Peyer's patch (tissue), 4 donors: ENCODE results near the gene FIGN. TPM values are rescaled to one million over a fixed set of nuclear protein-coding genes. Genes with fewer than 3 reads are reported as not detected.

ENCODE experiments used
- DNase-seq, 3 donors: peaks; one replicate each; pipeline ENCODE4 v3.0.0-alpha.2; 2017 to 2019
- H3K27ac ChIP-seq, 4 donors: fragments of 200-600 bp; sonication (generic); one replicate each; pipeline ENCODE4 v1.5.1; 2016 to 2019
- H3K27me3 ChIP-seq, 2 donors: fragments of 200-600 bp; sonication (generic); one replicate each; pipeline ENCODE4 v1.5.1; 2019
- H3K36me3 ChIP-seq, 3 donors: fragments of 200-600 bp; sonication (generic); one replicate each; pipeline ENCODE4 v1.5.1; 2016 to 2019
- H3K4me1 ChIP-seq, 4 donors: fragments of 200-600 bp; sonication (generic); one replicate each; pipeline ENCODE4 v1.5.1; 2016 to 2019
- H3K4me3 ChIP-seq, 4 donors: fragments of 200-600 bp; sonication (generic); 1 replicate in 3 of 4; 2 replicates in 1 of 4; pipeline ENCODE4 v1.5.1; 2016 to 2019; ENCODE audit warnings: mild to moderate bottlenecking in 1 of 4
- H3K9me3 ChIP-seq, 4 donors: fragments of 200-600 bp; sonication (generic); one replicate each; pipeline ENCODE4 v1.5.1; 2016 to 2019; ENCODE audit warnings: mild to moderate bottlenecking in 1 of 4
- CTCF ChIP-seq, 6 experiments: fragments of 450-650 bp in 4 of 6; fragments of 200-600 bp in 2 of 6; sonication (generic) in 1 of 6; IDR thresholded peaks; one replicate each; pipeline ENCODE4 v1.5.1; 2017 to 2019; ENCODE audit warnings: antibody characterized with exemption in 6 of 6, mild to moderate bottlenecking in 3 of 6, moderate library complexity in 1 of 6
- POLR2A ChIP-seq, 2 donors: fragments of 450-650 bp; IDR thresholded peaks; one replicate each; pipeline ENCODE4 v1.5.1; 2017; ENCODE audit warnings: antibody characterized with exemption in 2 of 2, mild to moderate bottlenecking in 2 of 2, moderate library complexity in 2 of 2
- total RNA-seq, 4 donors: library from RNA; depleted of rRNA; stranded (reverse); fragments of >200 nt; gene quantifications; one replicate each; pipeline ENCODE4 v1.1.0, GENCODE V29; 2016

Gene FIGN
- total RNA-seq, 4 donors from 2014 or later, result 0.53 to 8.3 (median 0.95) TPM

GRCh38 chr2:163667064-163667887 lies 68.5 kb downstream of the FIGN start:
- TF ChIP-seq POLR2A (IDR thresholded peaks at IDR 0.05) (no peak), CTCF (IDR thresholded peaks at IDR 0.05) (no peak)
- peak overlapping the region in 1 of 4 donors; percentile 36 for H3K27ac ChIP-seq
- no peaks in the 10 kb centered on the region for H3K4me1 ChIP-seq
- H3K27me3 ChIP-seq, result no peaks in the 10 kb centered on the region
- H3K9me3 ChIP-seq, result no peaks in the 10 kb centered on the region
- H3K4me3 ChIP-seq, result no peak overlapping the region
- H3K36me3 ChIP-seq, result no peaks in the 10 kb centered on the region
- DNase-seq, result no peak

- no peaks in the 10 kb centered on the region for H3K36me3 ChIP-seq
Measured at GRCh38 chr2:163665817-163666216, 70.0 kb downstream of the FIGN start.

GRCh38 chr2:163665051-163665450 lies 70.8 kb downstream of the FIGN start:
- Histone ChIP-seq H3K4me3 (no peak overlapping the region), H3K4me1 (no peaks in the 10 kb centered on the region), H3K36me3 (no peaks in the 10 kb centered on the region), H3K27ac (no peak overlapping the region), H3K9me3 (no peaks in the 10 kb centered on the region), H3K27me3 (no peaks in the 10 kb centered on the region)
- no peak for DNase-seq
- no peak for TF ChIP-seq POLR2A (IDR thresholded peaks at IDR 0.05)
- no peak for TF ChIP-seq CTCF (IDR thresholded peaks at IDR 0.05)

More at GRCh38 chr2:163665817-163666216, 70.0 kb downstream of the FIGN start:
- Histone ChIP-seq H3K4me1 (no peaks in the 10 kb centered on the region), H3K4me3 (no peak overlapping the region), H3K27ac (no peak overlapping the region), H3K27me3 (no peaks in the 10 kb centered on the region), H3K9me3 (no peaks in the 10 kb centered on the region)
- no peak for DNase-seq
- TF ChIP-seq POLR2A (IDR thresholded peaks at IDR 0.05) (no peak), CTCF (IDR thresholded peaks at IDR 0.05) (no peak)

GRCh38 chr2:163664610-163665009 lies 71.2 kb downstream of the FIGN start:
- H3K4me3 ChIP-seq, result no peak overlapping the region
- DNase-seq, result no peak
- no peaks in the 10 kb centered on the region for H3K27me3 ChIP-seq
- no peaks in the 10 kb centered on the region for H3K4me1 ChIP-seq
- H3K36me3 ChIP-seq, result no peaks in the 10 kb centered on the region
- H3K9me3 ChIP-seq, result no peaks in the 10 kb centered on the region
- TF ChIP-seq POLR2A (IDR thresholded peaks at IDR 0.05) (no peak), CTCF (IDR thresholded peaks at IDR 0.05) (no peak)
- peak overlapping the region in 1 of 4 donors; percentile 39 for H3K27ac ChIP-seq

GRCh38 chr2:163662141-163662780 lies 73.5 kb downstream of the FIGN start:
- TF ChIP-seq POLR2A (IDR thresholded peaks at IDR 0.05) (no peak), CTCF (IDR thresholded peaks at IDR 0.05) (no peak)
- Histone ChIP-seq H3K27ac (no peak overlapping the region), H3K36me3 (no peaks in the 10 kb centered on the region), H3K27me3 (no peaks in the 10 kb centered on the region), H3K4me3 (no peak overlapping the region), H3K9me3 (no peaks in the 10 kb centered on the region), H3K4me1 (no peaks in the 10 kb centered on the region)
- DNase-seq, result no peak
